DMS153 treated with DMSO at 0.1 percent for 48 hours (cell line): ENCODE data around the gene NCK2.

Source experiments
- DNase-seq: peaks from one replicate; lab custom pipeline; 2025; ENCODE audit not compliant: unreplicated experiment; lab: John Stamatoyannopoulos, UW

Gene NCK2

DNA sequence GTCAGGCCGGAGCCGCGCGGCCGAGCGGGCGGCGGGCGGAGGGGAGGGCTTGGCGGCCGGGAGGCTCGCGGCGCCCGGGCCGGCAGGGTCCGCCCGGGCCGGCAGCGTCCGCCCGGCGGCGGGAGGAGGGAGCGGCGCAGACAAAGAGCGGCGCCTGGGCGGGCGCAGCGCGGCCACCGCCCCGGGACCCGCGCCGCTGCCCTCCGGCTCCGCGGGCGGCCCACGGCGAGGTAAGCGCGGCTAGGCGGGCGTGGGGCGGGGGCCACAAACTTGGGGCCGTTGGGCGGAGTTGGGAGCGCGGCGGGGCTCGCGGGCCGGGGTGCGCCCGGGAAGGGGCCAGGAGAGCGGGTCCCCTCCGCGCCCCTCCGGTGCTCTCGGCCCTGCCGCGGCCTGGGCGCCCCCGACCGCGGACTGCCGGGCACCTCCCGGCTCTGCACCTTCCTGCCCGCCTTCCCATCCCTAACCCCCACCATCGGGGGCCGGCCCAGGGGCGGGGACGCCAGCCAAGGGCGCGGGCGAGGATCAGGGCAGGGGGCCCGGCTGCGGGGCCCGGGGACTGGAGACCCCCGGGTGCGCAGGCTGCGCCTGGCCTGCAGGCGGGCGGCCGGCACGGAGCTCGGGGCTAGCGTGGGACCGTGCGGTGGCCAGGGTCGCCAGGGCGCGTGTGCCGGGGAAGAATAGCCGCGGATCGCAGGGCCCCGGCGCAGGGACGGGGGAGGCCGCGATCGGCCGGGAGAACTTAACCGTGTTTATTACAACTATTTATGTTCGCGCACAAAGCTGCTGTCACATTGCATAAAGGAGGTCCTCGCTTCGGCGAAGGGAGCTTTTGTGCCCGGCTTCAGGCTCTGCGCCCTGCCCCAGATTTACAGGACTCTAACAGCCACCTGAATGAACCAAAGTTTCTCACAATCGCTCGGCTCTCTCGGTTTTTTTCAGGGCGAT lies at the start of gene NCK2:
Gene NCK2, plus strand, starts transcription at position 4 of the 945 bp plus-strand sequence. CDS start 110,152 bp downstream, outside the sequence.
- no peak for DNase-seq

DNA sequence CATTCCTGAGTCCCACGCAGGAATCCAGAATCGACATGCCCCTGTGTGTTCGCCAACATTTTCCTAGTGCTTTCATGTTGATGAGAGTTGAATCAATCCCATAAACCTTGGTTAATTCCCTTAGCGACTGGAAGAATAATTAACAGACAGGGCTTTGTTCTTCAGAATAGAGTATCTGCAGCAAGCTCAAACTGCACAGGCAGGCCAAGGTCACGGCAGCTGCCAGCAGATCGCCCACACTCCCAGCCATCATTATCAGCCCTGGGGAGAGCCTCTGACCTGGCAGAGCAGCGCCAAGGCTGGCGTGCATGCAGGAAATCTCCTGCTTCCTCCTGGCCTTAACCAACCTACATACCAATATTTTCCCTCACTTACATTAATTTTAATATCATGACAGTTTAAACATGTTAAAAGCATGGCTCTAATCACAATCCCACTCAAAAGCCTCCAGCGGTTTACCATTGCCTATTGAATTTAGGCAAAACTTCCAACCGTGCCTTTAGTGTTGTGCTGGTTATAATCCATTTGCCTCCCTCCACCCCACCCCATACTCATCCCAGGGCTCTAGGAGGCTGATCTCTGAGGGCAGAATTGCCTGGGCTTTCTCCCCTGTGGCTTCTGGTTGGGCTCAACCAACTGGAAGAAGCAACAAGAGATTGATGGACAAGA lies 46.8 kb upstream of the NCK2 start:
- DNase-seq = no peak

DNA sequence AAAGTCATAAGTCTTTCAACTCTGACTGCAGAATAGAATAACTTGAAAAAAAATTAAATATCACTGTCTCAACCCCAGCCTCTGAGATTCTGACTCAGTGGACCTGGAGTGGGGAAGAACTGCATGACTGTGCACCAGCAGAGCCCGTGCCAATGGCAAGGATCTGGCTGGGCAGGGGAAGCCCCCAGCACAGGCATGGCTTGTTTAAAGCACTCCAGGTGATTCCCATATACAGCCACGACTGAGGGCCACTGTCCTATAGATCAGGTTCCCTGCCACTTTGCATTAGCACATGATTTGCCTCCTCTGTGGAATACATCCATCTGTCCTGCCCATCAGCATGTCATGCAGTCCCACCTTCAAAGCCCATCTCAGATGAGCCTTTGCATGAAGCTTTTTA lies 45.9 kb upstream of the NCK2 start:
- DNase-seq = no peak

DNA sequence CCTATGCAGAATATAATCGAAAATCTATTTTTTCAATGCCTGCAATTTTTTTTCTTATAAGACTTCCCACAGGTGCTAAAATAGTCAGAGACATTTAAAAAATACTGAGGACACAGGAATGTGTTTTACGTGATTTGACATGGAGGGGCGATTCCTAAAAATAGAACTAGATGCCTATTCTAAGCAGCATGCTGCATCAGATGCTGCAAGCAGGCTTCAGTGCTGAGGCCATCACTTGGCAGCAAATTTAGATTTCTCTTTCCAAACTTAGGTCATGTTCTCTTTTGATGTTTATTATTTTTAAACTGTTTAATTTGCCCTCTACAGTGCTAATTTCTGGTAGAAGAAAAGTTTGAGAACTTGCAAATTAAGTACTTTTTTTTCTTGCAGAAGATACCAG lies 43.7 kb upstream of the NCK2 start:
- DNase-seq = no peak

DNA sequence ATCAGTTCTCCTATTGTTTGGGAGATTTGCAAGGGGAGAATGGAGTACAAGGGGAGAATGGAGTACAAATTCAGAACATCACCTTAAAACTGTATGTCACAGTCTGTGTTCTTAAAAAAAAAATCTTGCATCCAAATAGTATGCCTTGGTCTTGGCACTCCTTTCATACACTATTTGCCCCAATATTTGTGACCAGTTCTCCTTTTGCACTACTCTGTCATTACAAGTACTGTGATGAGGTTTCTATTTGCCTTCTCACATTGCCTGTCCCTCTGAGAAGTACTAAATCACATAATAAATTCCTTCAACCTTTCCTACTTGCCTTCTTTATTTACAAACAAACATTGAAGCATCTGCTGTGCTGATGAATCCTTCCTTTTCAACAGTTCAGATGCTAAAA lies 36.0 kb upstream of the NCK2 start:
- no peak for DNase-seq

DNA sequence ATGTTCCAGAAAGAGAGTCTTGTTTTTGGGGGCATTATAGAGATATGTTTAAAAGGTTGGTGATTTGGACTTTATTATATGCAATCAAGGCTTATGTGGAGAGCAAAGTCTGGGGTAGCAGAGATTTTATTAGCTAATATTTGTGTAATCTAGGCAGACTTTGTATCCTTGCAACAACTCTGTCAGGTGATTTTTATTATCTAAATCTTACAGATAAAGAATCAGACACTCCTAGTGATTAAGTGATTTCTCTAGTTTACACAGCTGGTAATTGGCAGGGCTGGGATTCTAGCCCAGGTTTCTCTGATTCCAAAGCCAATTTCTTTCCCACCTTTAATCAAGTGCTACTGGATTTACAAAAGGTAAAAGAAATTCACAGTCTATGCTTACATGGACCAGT lies 33.3 kb upstream of the NCK2 start:
- DNase-seq = no peak

DNA sequence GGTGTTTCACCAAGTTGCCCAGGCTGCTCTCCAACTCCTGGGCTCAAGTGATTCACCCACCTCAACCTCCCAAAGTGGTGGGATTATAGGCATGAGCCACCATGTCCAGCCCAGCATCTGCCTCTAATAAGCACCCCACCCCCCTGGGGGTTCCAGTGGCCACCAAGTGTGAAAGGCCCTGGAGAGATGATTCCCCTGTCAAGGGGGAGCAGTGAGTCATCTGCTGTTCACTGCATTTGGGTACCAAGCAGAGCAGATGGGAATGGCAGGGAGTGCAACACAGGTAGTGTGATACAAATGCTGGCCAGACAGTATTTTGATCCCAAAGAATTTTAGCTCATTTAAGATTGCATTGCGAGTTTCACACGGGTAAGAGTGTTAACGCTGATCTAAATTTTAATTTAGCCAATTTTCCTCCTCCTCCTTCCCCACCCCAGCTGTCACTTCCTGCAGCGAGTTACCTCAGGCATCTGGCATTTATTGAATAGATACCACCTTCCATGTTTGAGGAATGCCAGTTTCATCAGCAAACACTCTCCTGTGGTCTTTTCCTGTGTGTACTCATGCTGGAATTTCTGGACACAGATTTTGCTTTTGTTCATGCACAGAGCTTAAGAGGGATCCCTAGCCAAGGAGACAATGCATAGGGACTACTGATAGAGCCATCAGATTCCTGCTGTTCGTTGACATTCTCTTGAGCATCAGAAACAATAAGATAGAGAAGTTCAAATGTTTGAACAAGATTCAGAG lies 32.4 kb upstream of the NCK2 start:
- no peak for DNase-seq

DNA sequence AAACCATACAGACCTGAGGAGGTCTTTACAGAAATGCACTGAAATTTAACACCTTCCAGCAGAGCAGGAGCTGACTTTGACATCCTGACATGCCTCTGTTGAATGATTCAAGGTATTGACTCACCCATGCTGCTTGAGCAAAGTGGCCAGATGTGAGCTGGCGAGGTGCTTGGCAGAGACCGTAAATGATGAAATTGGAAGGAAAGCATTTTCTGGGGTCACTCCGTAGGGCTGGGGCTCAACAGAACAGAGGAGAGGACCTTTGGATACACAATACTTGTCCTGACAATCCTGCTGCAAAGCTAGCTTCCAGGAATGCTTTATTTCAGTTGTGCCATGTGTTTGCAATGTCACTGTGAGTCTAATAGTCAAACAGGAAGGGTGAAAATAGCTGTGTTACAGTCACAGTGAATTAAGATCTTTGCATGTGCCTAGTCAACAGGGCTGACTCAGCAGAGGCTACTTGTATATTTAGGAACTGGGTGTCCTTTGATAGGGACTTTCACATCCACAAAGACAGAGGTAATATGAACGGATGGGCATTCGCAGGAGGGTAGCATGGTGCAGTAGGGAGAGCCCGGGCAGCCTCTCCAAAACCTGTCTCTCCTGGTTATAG lies 31.6 kb upstream of the NCK2 start:
- DNase-seq = no peak

DNA sequence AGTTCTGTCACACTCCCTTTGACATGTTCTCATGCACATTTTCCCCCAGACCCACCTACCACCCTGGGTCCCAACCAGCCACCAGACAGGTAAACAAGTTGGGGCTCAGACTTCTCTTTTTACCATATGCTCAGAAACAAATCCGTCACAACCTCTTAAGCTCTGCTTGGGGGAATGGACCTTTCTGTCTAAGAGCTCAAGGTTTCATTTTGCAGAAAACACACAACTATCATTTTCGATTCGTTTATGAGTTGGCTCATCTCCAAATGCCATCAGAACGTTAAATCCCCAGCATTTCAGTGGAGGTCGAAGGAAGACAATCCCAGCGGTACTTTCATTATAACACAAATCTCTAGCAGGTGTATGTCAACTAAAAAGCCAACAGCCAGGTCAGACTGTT lies 30.6 kb upstream of the NCK2 start:
- no peak for DNase-seq

DNA sequence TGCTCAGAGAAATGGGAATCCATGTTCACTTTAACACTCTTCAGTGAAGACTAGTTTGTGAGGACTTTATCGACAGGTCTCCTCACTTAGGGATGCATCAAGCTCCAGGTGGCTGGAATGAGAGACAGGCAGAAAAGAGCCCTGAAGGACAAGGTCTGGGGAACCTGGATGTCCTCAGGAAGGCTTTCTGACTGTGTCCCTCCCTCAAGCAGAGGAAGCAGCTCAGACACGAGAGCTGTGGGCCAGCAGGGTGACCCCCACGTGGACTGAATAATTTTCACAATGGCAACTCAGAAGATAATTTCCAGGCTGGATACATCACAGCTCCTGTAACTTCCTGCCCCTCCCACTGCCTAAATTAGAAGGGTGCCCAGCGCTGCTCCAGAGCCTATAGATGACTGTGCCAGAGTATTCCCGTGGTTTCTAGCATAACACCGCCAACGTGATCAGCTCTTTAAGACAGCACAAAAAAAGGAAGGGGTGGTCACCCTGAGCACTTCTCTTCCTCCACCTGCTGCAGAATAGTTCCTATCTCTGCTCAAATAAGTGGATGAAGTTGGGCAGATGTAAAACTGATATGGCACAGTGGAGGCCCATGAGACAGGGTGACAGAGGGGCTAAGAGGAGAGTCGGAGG lies 25.7 kb upstream of the NCK2 start:
- DNase-seq = no peak

DNA sequence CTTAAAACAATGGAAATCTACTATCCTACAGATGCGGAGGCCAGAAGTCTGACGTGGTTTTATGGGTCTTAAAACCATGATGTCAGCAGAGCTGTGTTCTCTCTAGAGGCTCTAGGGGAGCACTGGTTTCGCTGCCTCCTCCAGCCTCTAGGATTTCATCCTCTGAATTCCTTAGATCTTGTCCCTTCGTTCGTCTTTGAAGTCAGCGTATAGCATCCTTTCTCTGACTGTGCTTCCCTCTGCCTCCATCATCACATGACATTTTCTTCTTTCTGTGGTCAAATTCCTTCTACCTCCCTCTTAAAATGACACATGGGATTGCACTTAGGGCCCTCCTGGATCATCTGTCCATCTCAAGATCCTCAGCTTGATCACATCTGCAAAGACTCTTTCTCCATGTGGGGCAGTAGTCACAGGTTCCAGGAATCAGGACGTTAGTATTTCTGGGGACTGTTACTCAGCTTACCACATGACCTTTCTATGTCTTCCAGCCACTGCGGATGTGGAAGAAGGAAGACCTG lies 22.7 kb upstream of the NCK2 start:
- DNase-seq = no peak

DNA sequence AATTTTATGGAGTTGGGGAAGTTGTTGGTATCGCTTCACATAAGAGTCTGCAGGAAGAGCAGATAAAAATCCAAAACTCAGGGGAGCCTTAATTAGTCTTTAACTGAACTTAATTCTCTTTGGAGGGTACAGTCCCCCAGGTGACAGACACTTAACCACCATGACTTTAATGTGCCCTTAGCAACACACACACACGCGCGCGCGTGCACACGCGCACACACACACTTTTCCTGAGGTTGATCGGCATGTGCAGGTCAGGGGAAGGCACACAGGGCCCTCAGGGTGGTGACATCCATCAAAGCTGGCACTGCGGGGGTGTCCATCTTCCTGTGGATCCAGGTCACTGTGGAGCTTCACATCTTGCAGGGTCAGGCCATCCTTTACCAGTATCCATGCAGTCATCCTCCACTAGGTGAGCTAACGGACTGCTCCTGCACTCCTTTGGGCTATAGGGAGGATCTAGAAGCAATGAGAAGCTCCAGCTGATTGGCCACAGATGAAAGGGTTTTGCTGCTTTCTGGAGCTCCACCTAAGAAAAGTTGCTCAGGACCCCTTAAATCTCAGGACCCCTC lies 21.9 kb upstream of the NCK2 start:
- no peak for DNase-seq

DNA sequence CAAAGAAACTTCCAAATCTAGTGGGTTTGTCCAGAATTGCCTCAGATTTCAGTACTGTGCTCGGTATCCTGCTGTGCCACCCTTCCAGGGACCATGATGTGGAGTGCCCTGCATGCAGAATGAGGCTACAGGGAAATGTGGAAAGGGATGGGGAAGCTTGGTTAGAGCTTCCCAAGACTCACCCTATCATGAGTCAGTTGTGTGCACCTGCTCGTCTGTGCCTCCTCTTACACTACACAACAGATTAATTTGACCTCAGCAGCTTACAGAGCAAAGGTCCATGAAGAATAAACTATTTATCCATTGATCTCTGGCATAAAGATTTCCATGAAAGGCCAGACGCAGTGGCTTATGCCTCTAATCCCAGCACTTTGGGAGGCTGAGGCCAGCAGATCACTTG lies 21.3 kb upstream of the NCK2 start:
- no peak for DNase-seq

DNA sequence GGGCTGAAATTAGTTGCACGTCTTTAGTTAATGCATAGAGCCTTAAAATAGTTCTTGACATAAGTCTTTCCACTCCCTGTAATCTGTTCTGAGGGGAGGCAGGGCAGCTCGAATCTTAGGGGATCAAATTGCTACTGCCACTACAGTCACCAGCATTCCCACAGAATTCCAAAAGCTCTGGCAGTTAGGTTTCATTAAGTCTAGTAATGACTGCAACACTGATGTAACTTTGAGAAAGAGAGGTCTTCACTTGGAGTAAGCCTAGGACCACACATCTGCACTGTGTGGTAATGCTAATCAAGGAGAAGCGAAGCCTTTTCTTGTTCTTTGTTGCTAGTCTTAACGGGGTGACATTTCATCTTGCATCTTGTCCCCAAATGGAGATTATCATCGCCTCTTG lies 19.3 kb upstream of the NCK2 start:
- no peak for DNase-seq

DNA sequence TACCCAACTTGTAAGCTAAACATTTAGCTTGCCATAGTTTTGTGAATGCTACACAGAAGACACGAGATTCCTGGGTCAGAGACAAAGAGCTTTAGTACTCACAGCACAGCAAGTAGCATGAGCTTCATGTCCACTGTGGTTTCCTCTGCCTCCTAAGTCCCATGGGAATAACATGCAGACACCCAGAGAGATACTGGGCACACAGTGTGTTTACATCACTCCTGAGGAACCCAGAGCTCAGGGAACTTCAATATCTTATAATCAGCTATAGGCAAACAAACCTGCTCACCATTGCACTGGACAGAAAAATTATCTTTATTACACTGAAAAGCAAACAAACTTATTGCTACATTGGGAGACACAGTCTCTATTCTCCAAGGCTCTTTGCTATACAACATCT lies 14.5 kb upstream of the NCK2 start:
- no peak for DNase-seq

DNA sequence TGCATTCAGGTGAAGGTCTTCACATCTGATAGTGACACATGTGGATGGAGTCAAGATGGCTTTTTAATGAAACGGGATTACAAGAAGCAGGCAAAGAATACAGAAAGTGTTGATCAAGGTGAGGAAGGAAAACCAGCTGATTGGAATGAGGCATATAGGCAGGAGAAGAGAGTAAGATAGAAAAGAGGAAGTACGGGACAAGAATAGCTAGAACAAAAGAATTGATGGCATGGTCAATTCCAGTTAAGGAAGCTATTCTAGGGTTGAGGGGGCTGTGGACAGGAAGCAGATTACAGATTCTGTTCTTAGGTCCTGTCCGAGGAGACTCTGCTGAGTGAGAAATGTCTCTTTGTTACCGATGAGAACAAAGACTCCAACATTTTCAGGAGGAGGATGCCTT lies 13.2 kb upstream of the NCK2 start:
- DNase-seq = no peak

DNA sequence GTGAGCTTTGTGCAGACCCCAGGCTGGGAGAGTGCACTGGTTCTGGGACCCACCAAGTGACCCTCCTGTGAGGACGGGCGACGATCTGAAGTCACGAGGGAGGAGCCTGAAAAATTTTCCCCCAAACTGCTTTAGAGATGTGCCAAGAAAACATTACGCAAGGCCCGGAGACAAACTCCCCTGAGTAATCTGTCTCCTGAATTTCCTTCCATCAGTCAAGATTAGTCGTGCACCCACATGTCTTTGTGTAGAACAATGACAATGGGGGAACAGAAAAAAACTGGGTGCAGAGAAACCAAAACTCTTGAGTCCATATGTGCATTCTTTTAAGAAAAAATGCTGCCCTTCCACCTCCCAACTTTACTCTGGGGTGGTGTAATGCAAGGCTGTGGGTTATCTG lies 12.6 kb upstream of the NCK2 start:
- DNase-seq = no peak

DNA sequence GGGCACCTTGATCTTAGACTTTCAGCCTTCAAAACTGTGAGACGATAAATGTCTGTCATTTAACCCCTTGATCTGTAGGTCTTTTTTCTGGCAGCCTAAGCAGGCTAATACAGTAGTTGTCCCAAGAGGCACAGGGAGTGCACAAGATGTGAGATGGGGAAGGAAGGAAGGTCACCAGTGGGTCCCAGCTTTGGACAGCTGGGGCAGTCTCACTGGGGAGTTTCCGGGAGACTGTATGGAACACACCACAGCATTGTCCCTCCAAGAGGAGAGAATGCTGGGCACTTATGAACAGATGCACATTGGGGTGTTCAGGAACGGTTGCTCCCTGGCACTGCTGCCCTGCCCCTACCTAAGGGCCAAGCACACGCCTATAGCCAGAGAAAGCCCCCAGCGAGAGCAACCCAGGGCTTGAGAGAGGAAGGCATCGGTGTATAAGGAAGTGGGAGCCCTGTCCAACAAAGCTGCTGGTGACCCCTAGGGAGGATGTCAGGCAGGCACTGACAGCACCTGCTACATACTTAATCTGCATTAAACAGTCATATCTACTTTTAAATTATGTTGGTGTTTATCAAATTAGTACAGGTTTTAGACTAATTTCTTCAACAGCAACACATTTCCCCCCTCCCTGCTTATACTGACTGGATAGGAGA lies 11.6 kb upstream of the NCK2 start:
- DNase-seq = no peak

DNA sequence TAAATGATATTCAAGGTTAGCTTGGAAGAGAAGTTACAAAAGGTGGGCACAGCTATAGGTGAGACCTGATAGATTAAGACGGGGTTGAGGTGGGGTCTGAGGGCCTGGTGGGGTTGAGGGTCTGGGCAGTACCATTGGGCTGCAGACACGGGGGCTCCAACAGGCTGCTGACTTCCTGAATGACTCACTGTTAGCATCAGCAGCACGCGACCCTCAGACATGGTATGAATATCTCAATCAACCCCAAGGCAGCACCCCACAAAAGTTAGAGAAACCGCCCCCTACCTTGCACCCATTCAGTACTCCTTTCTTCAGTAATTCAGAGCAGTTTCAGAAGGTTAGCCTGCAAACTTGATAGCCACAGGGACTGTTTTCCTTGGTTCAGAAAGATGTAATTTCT lies 10.8 kb upstream of the NCK2 start:
- DNase-seq = no peak
